ENCODE results near the gene GPR158.

GRCh38 chr10:25632802-25633201, 458.0 kb downstream of the GPR158 start:
- TF ChIP-seq CTCF (conservative IDR thresholded peaks at IDR 0.05 in 1 of 2, IDR thresholded peaks at IDR 0.05 in 1 of 2; ENCODE audit: low read depth in 1 of 2, low read length in 2 of 2) (no peak), EZH2 (IDR thresholded peaks at IDR 0.05; ENCODE audit: low read length, missing control alignments) (no peak)

All from fibroblast of lung (primary cell).